ENCODE measurements around the gene XCR1.
A peak's percentile ranks its signal among the peaks of the same experiment; 100 is the strongest.
"Not testable (repeated sequence)": the region's sequence is repeated elsewhere in the genome, so short reads cannot be mapped to it uniquely, and the experiment has no call there.

The XCR1 gene

GRCh38 chr3:46027021-46027705, at the start of gene XCR1:
XCR1 (minus strand) TSS chr3:46027483; CDS start chr3:46021947, 5,536 bp downstream.
- FAIRE-seq = no peak
- DNase-seq (ENCODE audit: insufficient read length, low spot score) = no peak

- DNase-seq (ENCODE audit: insufficient read length, low spot score) (no peak), FAIRE-seq (peak; percentile 52)
Measured at GRCh38 chr3:46076606-46077005, 49.3 kb upstream of the XCR1 start.

GRCh38 chr3:46075816-46076215, 48.5 kb upstream of the XCR1 start:
- DNase-seq (ENCODE audit: insufficient read length, low spot score) (no peak), FAIRE-seq (no peak)

- FAIRE-seq (no peak), DNase-seq (ENCODE audit: insufficient read length, low spot score) (no peak)
Measured at GRCh38 chr3:46071222-46071858, 44.1 kb upstream of the XCR1 start.

- DNase-seq (ENCODE audit: insufficient read length, low spot score) (no peak), FAIRE-seq (no peak)
Measured at GRCh38 chr3:46070595-46071093, 43.4 kb upstream of the XCR1 start.

- no peak for FAIRE-seq
- no peak for DNase-seq (ENCODE audit: insufficient read length, low spot score)
Measured at GRCh38 chr3:46068501-46068900, 41.2 kb upstream of the XCR1 start.

DNA sequence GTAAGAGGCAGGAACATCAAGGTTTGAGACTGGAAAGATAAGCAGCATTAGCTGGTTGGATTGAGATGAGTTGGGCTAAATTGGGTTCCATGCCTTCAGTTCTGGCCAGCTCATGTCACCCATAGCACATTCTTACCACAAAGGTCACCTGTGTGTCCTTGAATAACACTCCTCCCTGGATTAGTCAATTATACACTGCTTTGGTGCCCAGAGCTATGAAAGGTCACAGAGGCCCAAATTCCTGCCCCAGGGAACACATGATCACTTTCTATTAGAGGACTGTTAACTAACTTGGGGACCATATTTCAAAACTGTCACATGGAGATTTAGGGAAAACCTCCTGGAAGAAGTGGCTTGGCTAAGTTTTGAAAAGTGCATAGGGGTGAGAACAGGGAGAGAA, 40.1 kb upstream of the XCR1 start:
- DNase-seq (ENCODE audit: insufficient read length, low spot score) (no peak), FAIRE-seq (no peak)

DNA sequence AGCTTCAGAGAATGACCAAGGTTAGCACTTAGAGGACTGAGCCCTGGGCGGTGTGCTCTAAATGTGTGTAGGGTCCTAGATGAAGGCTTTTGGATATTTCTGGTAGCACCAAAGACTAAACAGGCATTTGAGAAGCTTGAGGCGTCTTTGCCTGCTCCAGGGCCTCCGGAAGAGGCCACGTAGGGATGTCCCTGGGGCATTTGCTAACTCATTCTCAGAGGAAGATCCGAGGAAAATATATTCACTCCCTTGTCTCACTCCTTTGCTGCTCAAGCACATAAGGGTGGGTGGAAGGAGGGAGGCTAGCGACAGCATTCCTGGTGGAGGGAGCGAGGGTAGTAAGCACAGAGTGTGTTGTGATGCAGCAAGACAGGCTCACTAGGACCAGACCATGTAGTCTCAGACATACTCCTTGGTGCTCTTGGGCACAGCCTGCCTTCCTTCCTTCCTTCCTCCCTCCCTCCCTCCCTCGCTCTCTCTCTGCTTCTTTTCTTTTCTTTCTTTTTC, 38.5 kb upstream of the XCR1 start:
- FAIRE-seq = no peak
- no peak for DNase-seq (ENCODE audit: insufficient read length, low spot score)

DNA sequence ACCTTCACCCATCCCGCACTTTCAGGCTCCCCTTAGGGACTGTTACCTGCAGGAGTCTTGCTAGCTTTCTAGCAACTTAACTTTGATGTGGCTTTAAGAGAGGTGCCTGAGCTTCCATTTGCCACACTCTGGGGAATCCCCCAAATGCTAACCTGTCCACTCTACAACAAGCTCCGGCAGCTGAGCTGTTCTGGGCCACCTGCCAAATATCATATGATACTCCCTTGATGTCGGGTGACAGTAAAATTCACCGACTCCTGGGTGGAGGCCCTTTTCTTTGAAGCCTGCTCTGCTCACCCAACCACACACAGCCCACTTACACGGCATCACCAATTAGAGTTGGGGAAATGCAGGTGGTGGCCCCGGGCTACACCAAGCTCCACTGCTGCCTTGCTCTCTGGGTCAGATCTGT, 38.0 kb upstream of the XCR1 start:
- DNase-seq (ENCODE audit: insufficient read length, low spot score) (no peak), FAIRE-seq (no peak)

GRCh38 chr3:46062679-46063078, 35.4 kb upstream of the XCR1 start:
- DNase-seq (ENCODE audit: insufficient read length, low spot score) (no peak), FAIRE-seq (no peak)

DNA sequence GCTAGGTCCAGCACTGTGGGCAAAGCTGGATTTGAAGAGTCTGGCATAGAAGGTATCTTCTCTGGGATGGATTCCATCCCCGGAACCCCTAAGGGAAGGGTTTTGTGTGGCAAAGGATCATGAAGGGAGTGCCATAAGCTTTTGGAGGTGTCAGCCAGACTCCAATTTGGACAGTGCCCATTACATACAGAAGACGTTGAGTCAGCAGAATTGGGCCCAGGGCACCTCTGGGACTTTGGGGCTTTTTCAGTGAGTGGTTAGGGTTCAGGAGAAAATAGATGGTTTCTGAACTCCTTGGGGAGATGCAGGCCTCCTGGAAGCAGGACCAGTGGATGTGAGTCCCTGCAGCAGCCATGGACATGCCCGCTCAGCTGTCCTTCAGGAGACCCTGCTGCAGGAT, 34.6 kb upstream of the XCR1 start:
- FAIRE-seq (no peak), DNase-seq (ENCODE audit: insufficient read length, low spot score) (no peak)

- DNase-seq (ENCODE audit: insufficient read length, low spot score) (no peak), FAIRE-seq (no peak)
Measured at GRCh38 chr3:46061108-46061720, 33.9 kb upstream of the XCR1 start.

DNA sequence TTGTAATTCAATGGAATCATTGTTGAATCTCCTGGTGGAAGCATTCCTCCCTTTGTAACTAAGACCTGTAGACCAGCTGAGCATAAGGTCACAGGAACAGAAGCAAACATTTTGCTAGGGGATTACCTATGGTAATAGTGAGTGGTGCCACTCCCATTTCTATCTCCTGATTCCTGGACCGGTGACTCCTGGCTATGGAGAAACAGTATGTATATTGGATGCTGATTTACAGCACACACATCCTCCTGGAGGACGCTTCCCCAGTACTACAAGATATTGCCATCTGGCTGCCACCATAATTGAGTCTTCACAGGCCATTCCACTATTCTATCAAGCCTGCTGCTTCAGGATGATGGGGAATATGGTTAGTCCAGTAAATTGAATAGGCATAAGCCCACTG, 33.3 kb upstream of the XCR1 start:
- peak; percentile 26 for FAIRE-seq
- no peak for DNase-seq (ENCODE audit: insufficient read length, low spot score)

DNA sequence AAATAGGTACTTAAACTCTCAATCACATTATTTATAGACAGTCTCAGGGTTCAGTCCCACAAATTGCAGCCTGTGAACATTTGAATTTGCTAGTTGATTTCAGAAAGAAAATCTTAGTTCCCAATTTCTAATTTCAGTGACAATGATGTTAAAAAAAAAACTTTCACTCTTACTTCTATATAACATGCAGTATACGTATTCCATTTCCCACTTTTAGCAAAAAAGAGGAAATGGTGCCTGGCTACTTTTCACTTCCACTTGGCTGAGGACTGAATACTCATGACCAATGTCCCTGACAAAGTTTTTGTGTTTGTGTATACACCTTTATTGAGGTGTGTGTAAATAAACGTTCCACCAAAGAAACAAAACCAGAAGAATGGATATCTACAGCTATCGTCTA, 32.1 kb upstream of the XCR1 start:
- no peak for DNase-seq (ENCODE audit: insufficient read length, low spot score)
- FAIRE-seq = no peak

GRCh38 chr3:46058981-46059380, 31.7 kb upstream of the XCR1 start:
- DNase-seq (ENCODE audit: insufficient read length, low spot score) (no peak), FAIRE-seq (no peak)

- DNase-seq (ENCODE audit: insufficient read length, low spot score) (no peak), FAIRE-seq (no peak)
Measured at GRCh38 chr3:46057716-46058115, 30.4 kb upstream of the XCR1 start.

DNA sequence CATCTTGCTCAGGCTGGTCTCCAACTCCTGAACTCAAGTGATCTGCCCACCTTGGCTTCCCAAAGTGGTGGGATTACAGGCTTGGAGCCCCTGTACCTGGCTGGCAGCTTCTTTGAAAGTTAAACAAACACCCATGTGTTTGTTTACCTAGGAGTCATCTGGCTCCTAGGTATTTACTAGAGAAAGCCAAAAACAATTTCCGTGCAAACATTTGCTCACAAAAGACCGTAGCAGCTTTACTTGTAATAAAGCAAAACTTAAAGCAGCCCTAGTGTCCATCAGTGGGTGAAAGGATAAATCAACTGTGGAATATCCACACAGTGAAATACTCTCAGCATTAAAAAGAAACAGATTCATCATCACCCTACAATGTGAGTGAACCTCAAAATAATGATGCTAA, 29.4 kb upstream of the XCR1 start:
- no peak for DNase-seq (ENCODE audit: insufficient read length, low spot score)
- no peak for FAIRE-seq

DNA sequence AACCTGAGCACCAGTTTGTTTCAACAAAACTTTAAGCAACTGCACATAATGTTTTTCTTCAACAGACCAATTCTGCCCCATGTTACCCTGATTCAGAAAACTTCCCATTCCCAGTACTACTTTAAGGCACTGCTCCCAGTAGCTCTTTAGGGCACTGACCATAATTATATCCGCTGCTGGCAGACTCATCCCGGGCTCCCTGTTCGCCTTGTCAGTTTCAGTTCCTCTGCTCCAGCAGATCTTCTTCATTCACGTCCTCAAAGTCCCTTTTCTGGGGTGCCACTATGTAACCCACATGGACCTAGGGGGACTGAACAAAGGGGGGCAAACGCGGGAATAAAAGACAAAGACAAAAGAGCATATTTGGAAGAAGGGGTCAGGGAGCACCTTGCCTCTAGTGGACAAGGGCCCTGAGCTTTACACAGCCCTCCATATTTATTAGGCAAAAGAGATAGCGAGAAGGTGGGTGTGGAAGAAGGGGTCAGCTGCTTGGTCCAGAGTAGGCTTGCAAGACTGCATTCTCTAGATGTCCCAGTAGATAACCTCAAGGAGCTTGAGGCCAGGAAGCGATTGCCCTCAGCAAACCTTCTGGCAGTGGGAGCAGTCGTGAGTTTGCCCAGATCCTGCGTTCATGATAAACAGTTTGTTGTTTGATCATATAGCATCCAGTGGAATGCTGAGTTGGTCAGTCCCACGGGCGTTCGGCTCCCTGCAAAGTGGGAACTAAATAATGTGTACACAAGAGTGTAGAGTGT, 26.7 kb upstream of the XCR1 start:
- FAIRE-seq; DNase-seq (ENCODE audit: insufficient read length, low spot score): not testable (repeated sequence)

DNA sequence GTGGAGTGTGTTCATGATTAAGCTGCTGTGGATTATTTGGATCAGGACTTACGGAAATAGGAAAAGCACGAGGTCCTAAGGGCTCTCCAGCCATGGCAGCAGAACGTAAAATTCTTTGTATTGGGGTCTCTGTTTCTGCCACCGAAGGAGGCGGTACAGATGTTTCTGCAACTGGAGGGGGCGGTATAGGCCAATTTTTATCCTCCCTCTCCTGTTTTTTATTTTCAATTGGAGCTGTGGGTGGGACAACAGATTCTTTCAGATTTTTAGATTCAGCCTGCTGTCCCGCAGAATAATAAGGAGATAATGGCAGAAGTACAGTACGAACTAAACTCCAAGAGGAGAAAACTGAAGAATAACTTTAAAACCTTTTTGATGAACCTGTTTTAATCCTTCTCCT, 26.0 kb upstream of the XCR1 start:
- DNase-seq (ENCODE audit: insufficient read length, low spot score); FAIRE-seq: not testable (repeated sequence)

DNA sequence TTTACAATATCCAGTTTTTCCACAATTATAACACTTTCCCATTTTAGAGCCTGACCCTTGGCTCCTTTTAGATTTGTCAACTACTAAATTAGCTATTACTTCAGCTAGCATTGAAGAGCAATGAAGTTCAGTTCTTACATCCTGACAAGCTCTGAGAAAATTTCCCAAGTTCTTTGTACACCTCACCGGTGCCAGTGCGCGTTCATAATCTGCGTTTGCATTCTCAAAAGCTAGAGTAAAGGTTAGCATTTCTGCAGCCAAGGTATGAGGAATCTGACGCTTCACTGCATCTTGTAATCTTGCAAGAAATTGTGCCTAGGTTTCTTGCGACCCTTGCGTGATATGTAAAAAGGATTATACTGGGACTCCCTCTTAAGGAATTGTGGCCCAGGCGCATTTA, 25.2 kb upstream of the XCR1 start:
- FAIRE-seq = no peak
- DNase-seq (ENCODE audit: insufficient read length, low spot score) = no peak

DNA sequence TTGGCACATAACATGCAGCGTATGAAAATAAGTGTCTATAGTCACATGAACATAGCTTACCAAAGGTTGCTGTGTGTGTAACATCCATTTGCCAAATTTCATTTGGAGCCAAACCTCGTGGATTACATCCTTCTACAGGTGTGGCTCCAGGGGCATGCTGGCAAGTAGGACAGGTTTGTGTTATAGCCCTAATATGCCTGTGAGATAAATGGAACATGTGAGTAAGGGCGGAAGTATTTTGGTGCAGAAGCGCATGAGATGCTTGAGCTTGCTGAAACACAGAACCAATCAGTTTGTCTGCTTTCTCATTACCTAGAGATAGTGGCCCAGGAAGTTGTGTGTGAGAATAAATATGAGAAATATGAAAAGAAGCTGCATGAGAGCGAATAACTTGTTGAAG, 21.8 kb upstream of the XCR1 start:
- FAIRE-seq (no peak), DNase-seq (ENCODE audit: insufficient read length, low spot score) (no peak)

Data from GM19239 (cell line).